IPS-11a (cell line): ENCODE measurements around the gene UBQLN4.

Experiments used
- H3K4me3 ChIP-seq: one replicate; pipeline ENCODE4 v1.5.1; 2013; ENCODE audit warnings: low read depth, low read length, control low read depth

The UBQLN4 gene

GRCh38 chr1:156020293-156021092 lies 33.1 kb downstream of the UBQLN4 start, which contains the start of gene SSR2:
TSS of gene SSR2 (minus strand) at chr1:156020951. CDS start at chr1:156020167, 784 bp downstream.
- peak within 1 kb of the TSS; percentile 91 for H3K4me3 ChIP-seq

- peak overlapping the region; percentile 91 for H3K4me3 ChIP-seq
These were observed 33.7 kb downstream of the UBQLN4 start for GRCh38 chr1:156019946-156020292.

GRCh38 chr1:156014829-156015228 lies 38.8 kb downstream of the UBQLN4 start:
- no peak overlapping the region for H3K4me3 ChIP-seq

GRCh38 chr1:156012051-156012817 lies 41.4 kb downstream of the UBQLN4 start:
- no peak overlapping the region for H3K4me3 ChIP-seq

GRCh38 chr1:156009404-156009803 lies 44.2 kb downstream of the UBQLN4 start:
- H3K4me3 ChIP-seq = no peak overlapping the region

GRCh38 chr1:156006666-156007376 lies 46.8 kb downstream of the UBQLN4 start:
- no peak overlapping the region for H3K4me3 ChIP-seq

GRCh38 chr1:156004843-156005584 lies 48.6 kb downstream of the UBQLN4 start:
- no peak overlapping the region for H3K4me3 ChIP-seq

GRCh38 chr1:156003923-156004188 lies 49.7 kb downstream of the UBQLN4 start:
- no peak overlapping the region for H3K4me3 ChIP-seq

- no peak overlapping the region for H3K4me3 ChIP-seq
These were observed 51.2 kb downstream of the UBQLN4 start for GRCh38 chr1:156002188-156002911.

GRCh38 chr1:156001662-156002171 lies 51.9 kb downstream of the UBQLN4 start:
- H3K4me3 ChIP-seq = no peak overlapping the region

GRCh38 chr1:156001021-156001661 lies 52.5 kb downstream of the UBQLN4 start:
- no peak overlapping the region for H3K4me3 ChIP-seq

- no peak overlapping the region for H3K4me3 ChIP-seq
These were observed 53.6 kb downstream of the UBQLN4 start for GRCh38 chr1:155999964-156000363.

- no peak overlapping the region for H3K4me3 ChIP-seq
These were observed 57.4 kb downstream of the UBQLN4 start for GRCh38 chr1:155996166-155996565.

- no peak overlapping the region for H3K4me3 ChIP-seq
These were observed 60.0 kb downstream of the UBQLN4 start for GRCh38 chr1:155993595-155993994.

GRCh38 chr1:155990005-155990739 lies 63.4 kb downstream of the UBQLN4 start:
- no peak overlapping the region for H3K4me3 ChIP-seq

- no peak overlapping the region for H3K4me3 ChIP-seq
These were observed 64.2 kb downstream of the UBQLN4 start for GRCh38 chr1:155989242-155990004.
